BE2C (cell line): ENCODE results near the gene SH3D19.
"Not testable (repeated sequence)": the region's sequence is repeated elsewhere in the genome, so short reads cannot be mapped to it uniquely, and the experiment has no call there.

Experiments used
- DNase-seq: peaks from one replicate; pipeline ENCODE4 v3.0.0-alpha.2; 2020
- H3K27me3 ChIP-seq: fragments of 250-450 bp; sonication (Bioruptor Pico); 2 replicates; pipeline ENCODE4 v1.5.1; 2020; ENCODE audit warnings: mild to moderate bottlenecking
- H3K36me3 ChIP-seq: fragments of 250-450 bp; sonication (Bioruptor Pico); 2 replicates; pipeline ENCODE4 v1.5.1; 2020; ENCODE audit warnings: mild to moderate bottlenecking
- H3K4me1 ChIP-seq: fragments of 250-450 bp; sonication (Bioruptor Pico); 2 replicates; pipeline ENCODE4 v1.5.1; 2020
- H3K4me3 ChIP-seq: 2 replicates; pipeline ENCODE4 v1.5.1; 2011; ENCODE audit warnings: low read depth, low read length
- H3K9me3 ChIP-seq: fragments of 250-450 bp; sonication (Bioruptor Pico); 2 replicates; pipeline ENCODE4 v1.5.1; 2020
- TF ChIP-seq, protein P1 (sequence below): IDR thresholded peaks from 2 replicates; pipeline ENCODE4 v1.5.1; 2012; ENCODE audit warnings: mild to moderate bottlenecking, low read depth, low read length

Gene SH3D19

GRCh38 chr4:151276787-151277562, 48.4 kb downstream of the SH3D19 start, which contains the start of gene PRSS48:
TSS of gene PRSS48 (plus strand) at chr4:151277161. CDS start at chr4:151277173, 12 bp downstream.
- no peaks in the 10 kb centered on the region for H3K27me3 ChIP-seq

DNA sequence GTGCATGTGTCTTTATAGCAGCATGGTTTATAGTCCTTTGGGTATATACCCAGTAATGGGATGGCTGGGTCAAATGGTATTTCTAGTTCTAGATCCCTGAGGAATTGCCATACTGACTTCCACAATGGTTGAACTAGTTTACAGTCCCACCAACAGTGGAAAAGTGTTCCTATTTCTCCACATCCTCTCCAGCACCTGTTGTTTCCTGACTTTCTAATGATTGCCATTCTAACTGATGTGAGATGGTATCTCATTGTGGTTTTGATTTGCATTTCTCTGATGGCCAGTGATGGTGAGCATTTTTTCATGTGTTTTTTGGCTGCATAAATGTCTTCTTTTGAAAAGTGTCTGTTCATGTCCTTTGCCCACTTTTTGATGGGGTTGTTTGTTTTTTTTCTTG, 56.5 kb downstream of the SH3D19 start:
- not testable (repeated sequence) for H3K4me1 ChIP-seq, H3K9me3 ChIP-seq, H3K27me3 ChIP-seq, H3K4me3 ChIP-seq, DNase-seq, H3K36me3 ChIP-seq

More at GRCh38 chr4:151276787-151277562, 48.4 kb downstream of the SH3D19 start, which contains the start of gene PRSS48:
- no peaks in the 10 kb centered on the region for H3K9me3 ChIP-seq
- H3K36me3 ChIP-seq: no peaks in the 10 kb centered on the region
- peak; percentile 78 for DNase-seq
- no peak within 1 kb of the TSS for H3K4me3 ChIP-seq
- TF ChIP-seq, protein P1, sequence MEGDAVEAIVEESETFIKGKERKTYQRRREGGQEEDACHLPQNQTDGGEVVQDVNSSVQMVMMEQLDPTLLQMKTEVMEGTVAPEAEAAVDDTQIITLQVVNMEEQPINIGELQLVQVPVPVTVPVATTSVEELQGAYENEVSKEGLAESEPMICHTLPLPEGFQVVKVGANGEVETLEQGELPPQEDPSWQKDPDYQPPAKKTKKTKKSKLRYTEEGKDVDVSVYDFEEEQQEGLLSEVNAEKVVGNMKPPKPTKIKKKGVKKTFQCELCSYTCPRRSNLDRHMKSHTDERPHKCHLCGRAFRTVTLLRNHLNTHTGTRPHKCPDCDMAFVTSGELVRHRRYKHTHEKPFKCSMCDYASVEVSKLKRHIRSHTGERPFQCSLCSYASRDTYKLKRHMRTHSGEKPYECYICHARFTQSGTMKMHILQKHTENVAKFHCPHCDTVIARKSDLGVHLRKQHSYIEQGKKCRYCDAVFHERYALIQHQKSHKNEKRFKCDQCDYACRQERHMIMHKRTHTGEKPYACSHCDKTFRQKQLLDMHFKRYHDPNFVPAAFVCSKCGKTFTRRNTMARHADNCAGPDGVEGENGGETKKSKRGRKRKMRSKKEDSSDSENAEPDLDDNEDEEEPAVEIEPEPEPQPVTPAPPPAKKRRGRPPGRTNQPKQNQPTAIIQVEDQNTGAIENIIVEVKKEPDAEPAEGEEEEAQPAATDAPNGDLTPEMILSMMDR: peak; percentile 93
- no peaks in the 10 kb centered on the region for H3K4me1 ChIP-seq

- Histone ChIP-seq H3K36me3 (no peaks in the 10 kb centered on the region), H3K4me1 (no peaks in the 10 kb centered on the region), H3K4me3 (no peak overlapping the region), H3K9me3 (no peaks in the 10 kb centered on the region), H3K27me3 (no peaks in the 10 kb centered on the region)
- TF ChIP-seq, protein P1: no peak
- DNase-seq: no peak
Measured at GRCh38 chr4:151267822-151268535, 57.4 kb downstream of the SH3D19 start.

GRCh38 chr4:151267104-151267503, 58.3 kb downstream of the SH3D19 start:
- H3K27me3 ChIP-seq: no peaks in the 10 kb centered on the region
- H3K36me3 ChIP-seq: no peaks in the 10 kb centered on the region
- TF ChIP-seq, protein P1: no peak
- no peak overlapping the region for H3K4me3 ChIP-seq
- DNase-seq: no peak
- no peaks in the 10 kb centered on the region for H3K9me3 ChIP-seq
- no peaks in the 10 kb centered on the region for H3K4me1 ChIP-seq

- Histone ChIP-seq H3K4me3 (no peak overlapping the region), H3K36me3 (no peaks in the 10 kb centered on the region), H3K9me3 (no peaks in the 10 kb centered on the region), H3K27me3 (no peaks in the 10 kb centered on the region), H3K4me1 (no peaks in the 10 kb centered on the region)
- TF ChIP-seq, protein P1: no peak
- DNase-seq: no peak
Measured at GRCh38 chr4:151266497-151266896, 58.9 kb downstream of the SH3D19 start.

- TF ChIP-seq, protein P1: no peak
- Histone ChIP-seq H3K27me3 (no peaks in the 10 kb centered on the region), H3K4me1 (no peaks in the 10 kb centered on the region), H3K4me3 (no peak overlapping the region), H3K9me3 (no peaks in the 10 kb centered on the region), H3K36me3 (no peaks in the 10 kb centered on the region)
- no peak for DNase-seq
Measured at GRCh38 chr4:151263455-151263854, 62.0 kb downstream of the SH3D19 start.
